ENCODE measurements around the gene SSX5. TPM values are rescaled to one million over a fixed set of nuclear protein-coding genes. Genes with fewer than 3 reads are reported as not detected.

Gene SSX5
- total and polyA plus RNA-seq, 2 of the 4 experiments (the other 2 are of a cell fraction): not detected

- H3K27ac ChIP-seq (ENCODE audit: insufficient read depth, low read length): no peak overlapping the region
- no peak overlapping the region for H3K18ac ChIP-seq (ENCODE audit: low read depth, low read length)
- no peak overlapping the region for H3K4me2 ChIP-seq (ENCODE audit: low read depth, low read length)
- no TSS peak for BruUV-seq (replicated peaks)
- no peak overlapping the region for H3K4ac ChIP-seq (ENCODE audit: low read depth, low read length)
- no peak overlapping the region for H2BK15ac ChIP-seq (ENCODE audit: low read depth, low read length)
- H3K14ac ChIP-seq (replicated peaks; ENCODE audit: low read depth, low read length): no peak overlapping the region
- no peak overlapping the region for H4K8ac ChIP-seq (ENCODE audit: low read depth in 2 of 2, low read length in 2 of 2)
- H2AK9ac ChIP-seq (replicated peaks; ENCODE audit: low read depth, low read length, poor library complexity): no peak overlapping the region
- no peak overlapping the region for H2AFZ ChIP-seq (replicated peaks; ENCODE audit: low read length, poor library complexity)
- intact Hi-C loops (cut with micrococcal nuclease) (no loop called here), dilution Hi-C loops (cut with HindIII; ENCODE audit: low sequenced_read_pairs, unreplicated experiment) (no loop called here), in situ Hi-C loops (cut with MboI; ENCODE audit: low sequenced_read_pairs) (no loop called here)
- no peaks in the 10 kb centered on the region for H4K20me1 ChIP-seq (ENCODE audit: insufficient read depth, low read length)
- no peaks in the 10 kb centered on the region for H3K27me3 ChIP-seq (ENCODE audit: control insufficient read depth, insufficient read depth, low read length)
- ATAC-seq (ENCODE audit: low read depth) (no peak), DNase-seq (no peak)
- H4K5ac ChIP-seq (ENCODE audit: low read depth, low read length): no peak overlapping the region
- POLR2A ChIA-PET (ENCODE audit: unreplicated experiment): no interaction called here
- H3K79me1 ChIP-seq (ENCODE audit: low read depth in 1 of 2, low read length in 2 of 2): no peaks in the 10 kb centered on the region
- H2BK5ac ChIP-seq (ENCODE audit: low read depth, low read length, poor library complexity, severe bottlenecking): no peak overlapping the region
- H2BK120ac ChIP-seq (ENCODE audit: low read depth, low read length): no peak overlapping the region
- H4K91ac ChIP-seq (ENCODE audit: insufficient read depth, low read depth, low read length): no peak overlapping the region
- no peak overlapping the region for H3K23ac ChIP-seq (ENCODE audit: low read depth, low read length)
- no peaks in the 10 kb centered on the region for H3K36me3 ChIP-seq (ENCODE audit: control insufficient read depth, insufficient read depth, low read length)
- H3K9ac ChIP-seq (ENCODE audit: low read depth, low read length): no peak overlapping the region
- H3K4me1 ChIP-seq (ENCODE audit: control insufficient read depth, insufficient read depth, low read length): no peaks in the 10 kb centered on the region
- H2BK20ac ChIP-seq (ENCODE audit: low read depth, low read length): no peak overlapping the region
- H2AK5ac ChIP-seq (ENCODE audit: low read depth, low read length): no peak overlapping the region
- 100% methylated on average over 1 of the region's 4 CpGs; no CpG with 5 or more reads in 1 of the 2 experiments for WGBS, 2 experiments (ENCODE audit: extremely low coverage in 2 of 2, insufficient read length in 1 of 2)
- H3K9me3 ChIP-seq (ENCODE audit: control insufficient read depth, insufficient read depth, low read length): no peaks in the 10 kb centered on the region
- TF ChIP-seq CEBPB (IDR thresholded peaks at IDR 0.05; ENCODE audit: low read depth, low read length): no peak
- no peak for TF ChIP-seq RAD21 (IDR thresholded peaks at IDR 0.05; ENCODE audit: low read length)
- no peak for TF ChIP-seq RFX5 (IDR thresholded peaks at IDR 0.05; ENCODE audit: low read depth, low read length)
- TF ChIP-seq ELK1 (IDR thresholded peaks at IDR 0.05; ENCODE audit: borderline replicate concordance, low read depth, low read length): no peak
- no peak for TF ChIP-seq NFE2L2 (IDR thresholded peaks at IDR 0.05; ENCODE audit: low read depth, low read length)
- TF ChIP-seq CTCF (conservative IDR thresholded peaks at IDR 0.05; ENCODE audit: low read depth, low read length): no peak
- TF ChIP-seq CHD1 (IDR thresholded peaks at IDR 0.05; ENCODE audit: low read depth, low read length): no peak
- TF ChIP-seq MAZ (IDR thresholded peaks at IDR 0.05; ENCODE audit: borderline replicate concordance, low read depth, low read length): no peak
- TF ChIP-seq POLR2A (IDR thresholded peaks at IDR 0.05; ENCODE audit: low read depth, low read length): no peak
- TF ChIP-seq MAFK (IDR thresholded peaks at IDR 0.05; ENCODE audit: low read depth, low read length): no peak
- TF ChIP-seq MXI1 (IDR thresholded peaks at IDR 0.05; ENCODE audit: borderline replicate concordance, low read depth, low read length): no peak
- no peak for TF ChIP-seq SMC3 (IDR thresholded peaks at IDR 0.05; ENCODE audit: low read depth, low read length)
- TF ChIP-seq RCOR1 (IDR thresholded peaks at IDR 0.05; ENCODE audit: insufficient replicate concordance, low read length): no peak
- no peak for TF ChIP-seq FOS (IDR thresholded peaks at IDR 0.05; ENCODE audit: low read depth, low read length)
- TF ChIP-seq BHLHE40 (IDR thresholded peaks at IDR 0.05; ENCODE audit: low read depth, low read length): no peak
- no peak for TF ChIP-seq USF2 (IDR thresholded peaks at IDR 0.05; ENCODE audit: low read depth, low read length)
- CTCF ChIA-PET: no interaction called here
- no peak overlapping the region for H3K56ac ChIP-seq (ENCODE audit: extremely low read depth, insufficient read depth, low read length)
- H3K4me3 ChIP-seq (ENCODE audit: insufficient read depth, low read depth, low read length): no peak overlapping the region
- H3K9me1 ChIP-seq (ENCODE audit: insufficient read depth, low read length): no peaks in the 10 kb centered on the region
Measured at GRCh38 chrX:48180811-48181210, 15.8 kb downstream of the SSX5 start.
